IPS-NIHi11 (cell line): Measurements from ENCODE around the gene ASS1.
"Not testable (repeated sequence)": the region's sequence is repeated elsewhere in the genome, so short reads cannot be mapped to it uniquely, and the experiment has no call there.

Experiments
- DNase-seq: peaks from one replicate; pipeline ENCODE4 v3.0.0; 2012; ENCODE audit warnings: mixed read lengths, low spot score

Gene ASS1

GRCh38 chr9:130434656-130435055 lies 10.1 kb upstream of the ASS1 start:
- not testable (repeated sequence) for DNase-seq

GRCh38 chr9:130437011-130437789 lies 7.6 kb upstream of the ASS1 start:
- DNase-seq: no peak

- no peak for DNase-seq
Observed at GRCh38 chr9:130438382-130438981, 6.3 kb upstream of the ASS1 start.

- no peak for DNase-seq
Observed at GRCh38 chr9:130441031-130441430, 3.7 kb upstream of the ASS1 start.

- DNase-seq: no peak
Observed at GRCh38 chr9:130442746-130443455, 1.9 kb upstream of the ASS1 start.

GRCh38 chr9:130443456-130443801 lies 1.3 kb upstream of the ASS1 start:
- no peak for DNase-seq

GRCh38 chr9:130443840-130444492 lies 795 bp upstream of the ASS1 start:
- no peak for DNase-seq

- no peak for DNase-seq
Observed at GRCh38 chr9:130445268-130445983, 665 bp downstream of the ASS1 start.

GRCh38 chr9:130446101-130446861 lies 1.5 kb downstream of the ASS1 start:
- DNase-seq: peak; percentile 68

GRCh38 chr9:130447193-130447816 lies 2.5 kb downstream of the ASS1 start:
- DNase-seq: no peak

- DNase-seq: no peak
Observed at GRCh38 chr9:130448035-130448624, 3.4 kb downstream of the ASS1 start.

GRCh38 chr9:130448771-130449603 lies 4.2 kb downstream of the ASS1 start:
- DNase-seq: no peak

GRCh38 chr9:130450344-130451003 lies 5.7 kb downstream of the ASS1 start:
- DNase-seq: no peak

- DNase-seq: no peak
Observed at GRCh38 chr9:130451004-130451390, 6.2 kb downstream of the ASS1 start.

GRCh38 chr9:130451509-130452388 lies 7.0 kb downstream of the ASS1 start:
- peak; percentile 84 for DNase-seq

- no peak for DNase-seq
Observed at GRCh38 chr9:130452835-130453234, 8.1 kb downstream of the ASS1 start.

GRCh38 chr9:130453487-130453886 lies 8.7 kb downstream of the ASS1 start:
- no peak for DNase-seq
